ENCODE results near the gene ABCC9. TPM values are rescaled to one million over a fixed set of nuclear protein-coding genes. Genes with fewer than 3 reads are reported as not detected.

The ABCC9 gene
- total RNA-seq, 1 donor from 2014 or later: 24.6 TPM

DNA sequence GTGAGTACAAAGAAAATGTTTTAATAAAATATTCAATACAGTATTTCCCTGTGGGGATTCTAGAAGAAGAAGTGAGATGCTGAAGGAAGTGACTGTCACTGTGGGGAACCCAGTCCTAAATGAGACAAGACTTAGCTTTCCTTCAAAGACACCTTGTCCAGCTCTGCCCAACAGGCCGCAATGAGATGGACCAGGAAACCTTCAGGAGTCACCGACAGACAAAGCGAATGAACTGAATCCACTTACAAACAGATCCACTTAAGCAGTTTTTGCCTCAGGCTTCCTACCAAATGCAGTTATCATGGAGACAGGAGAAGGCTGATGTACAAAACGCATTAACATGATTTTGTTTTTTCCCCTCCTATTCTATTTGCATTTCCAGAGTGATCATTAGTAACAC, 176.3 kb downstream of the ABCC9 start:
- intact Hi-C loops (cut with DNase I): no loop called here
- H3K9me3 ChIP-seq: no peaks in the 10 kb centered on the region
- H3K27ac ChIP-seq: no peak overlapping the region
- DNase-seq (ENCODE audit: extremely low spot score in 2 of 2): no peak
- no peak for TF ChIP-seq POLR2A (IDR thresholded peaks at IDR 0.05)
- no peak for TF ChIP-seq POLR2AphosphoS5 (IDR thresholded peaks at IDR 0.05; ENCODE audit: insufficient read depth in 1 of 2, low read depth in 1 of 2)
- TF ChIP-seq, protein P1, sequence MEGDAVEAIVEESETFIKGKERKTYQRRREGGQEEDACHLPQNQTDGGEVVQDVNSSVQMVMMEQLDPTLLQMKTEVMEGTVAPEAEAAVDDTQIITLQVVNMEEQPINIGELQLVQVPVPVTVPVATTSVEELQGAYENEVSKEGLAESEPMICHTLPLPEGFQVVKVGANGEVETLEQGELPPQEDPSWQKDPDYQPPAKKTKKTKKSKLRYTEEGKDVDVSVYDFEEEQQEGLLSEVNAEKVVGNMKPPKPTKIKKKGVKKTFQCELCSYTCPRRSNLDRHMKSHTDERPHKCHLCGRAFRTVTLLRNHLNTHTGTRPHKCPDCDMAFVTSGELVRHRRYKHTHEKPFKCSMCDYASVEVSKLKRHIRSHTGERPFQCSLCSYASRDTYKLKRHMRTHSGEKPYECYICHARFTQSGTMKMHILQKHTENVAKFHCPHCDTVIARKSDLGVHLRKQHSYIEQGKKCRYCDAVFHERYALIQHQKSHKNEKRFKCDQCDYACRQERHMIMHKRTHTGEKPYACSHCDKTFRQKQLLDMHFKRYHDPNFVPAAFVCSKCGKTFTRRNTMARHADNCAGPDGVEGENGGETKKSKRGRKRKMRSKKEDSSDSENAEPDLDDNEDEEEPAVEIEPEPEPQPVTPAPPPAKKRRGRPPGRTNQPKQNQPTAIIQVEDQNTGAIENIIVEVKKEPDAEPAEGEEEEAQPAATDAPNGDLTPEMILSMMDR (IDR thresholded peaks at IDR 0.05): no peak
- H3K27me3 ChIP-seq: no peaks in the 10 kb centered on the region
- peaks cover 0 to 9% of the 10 kb centered on the region in 2 donors for H3K36me3 ChIP-seq
- H3K4me3 ChIP-seq: no peak overlapping the region
- no peaks in the 10 kb centered on the region for H3K4me1 ChIP-seq

DNA sequence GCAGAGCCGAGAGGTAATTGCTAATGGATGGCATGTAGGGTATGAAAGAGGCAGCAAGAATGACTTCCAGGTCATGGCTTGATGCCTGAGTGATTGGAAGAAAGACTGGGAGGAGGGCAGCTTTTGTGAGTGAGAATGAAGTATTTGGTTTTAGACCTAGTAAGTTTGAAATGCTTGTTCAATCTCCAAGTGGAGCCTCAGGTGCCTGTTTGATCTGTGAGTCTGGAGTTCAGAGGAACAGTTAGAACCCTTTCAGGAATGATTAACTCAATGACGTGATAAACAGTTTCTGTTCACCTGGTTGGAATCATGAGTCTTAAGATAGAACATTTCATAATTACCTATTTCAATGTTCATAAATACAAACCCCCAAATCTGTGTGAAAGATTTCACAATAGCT, 177.2 kb downstream of the ABCC9 start:
- Histone ChIP-seq H3K9me3 (no peaks in the 10 kb centered on the region), H3K27me3 (no peaks in the 10 kb centered on the region), H3K27ac (no peak overlapping the region), H3K36me3 (peaks cover 0 to 9% of the 10 kb centered on the region in 2 donors), H3K4me3 (no peak overlapping the region), H3K4me1 (no peaks in the 10 kb centered on the region)
- no peak for DNase-seq (ENCODE audit: extremely low spot score in 2 of 2)
- TF ChIP-seq POLR2A (IDR thresholded peaks at IDR 0.05) (no peak), POLR2AphosphoS5 (IDR thresholded peaks at IDR 0.05; ENCODE audit: insufficient read depth in 1 of 2, low read depth in 1 of 2) (no peak)
- TF ChIP-seq, protein P1 (IDR thresholded peaks at IDR 0.05): no peak
- intact Hi-C loops (cut with DNase I): no loop called here

DNA sequence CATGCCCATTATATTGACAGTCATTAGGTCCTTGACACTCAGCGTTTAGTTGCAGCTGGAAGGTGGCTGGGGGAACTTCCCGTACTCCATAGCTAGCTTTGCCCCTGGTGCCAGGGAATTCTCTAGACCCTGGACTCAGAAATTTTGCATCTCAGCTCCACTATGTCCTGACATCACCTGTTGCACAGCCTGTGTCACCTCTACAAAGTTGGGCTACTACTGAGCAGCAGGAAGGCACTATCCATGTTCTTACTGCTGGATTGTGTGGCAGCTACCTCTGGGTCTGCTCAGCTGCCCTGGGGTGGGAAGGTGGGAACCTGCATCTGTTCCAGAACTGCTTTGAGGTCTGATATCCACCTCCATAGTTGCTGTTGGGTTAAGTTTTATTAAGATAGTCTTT, 177.7 kb downstream of the ABCC9 start:
- H3K27ac ChIP-seq: no peak overlapping the region

DNA sequence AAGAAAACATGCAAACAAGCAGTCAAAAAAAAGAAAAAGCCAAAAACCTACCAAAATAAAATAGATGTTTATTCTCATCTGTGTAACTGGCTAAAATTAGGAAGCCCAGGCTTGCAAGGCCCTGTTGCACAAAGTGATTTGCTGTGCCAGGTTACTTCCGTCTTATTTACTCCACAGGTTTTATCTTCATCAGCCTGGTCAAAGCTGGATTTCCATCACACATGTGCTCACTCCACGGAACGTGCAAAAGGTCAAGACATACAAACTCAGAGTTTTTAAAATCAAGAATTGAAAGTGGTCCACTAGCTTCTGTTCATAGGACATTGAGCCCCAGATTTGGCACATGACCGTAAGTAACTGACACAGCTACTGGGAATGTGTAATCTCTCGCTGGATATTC, 181.5 kb downstream of the ABCC9 start:
- no peaks in the 10 kb centered on the region for H3K27me3 ChIP-seq
- TF ChIP-seq POLR2AphosphoS5 (IDR thresholded peaks at IDR 0.05; ENCODE audit: insufficient read depth in 1 of 2, low read depth in 1 of 2) (no peak), POLR2A (IDR thresholded peaks at IDR 0.05) (no peak)
- TF ChIP-seq, protein P1 (IDR thresholded peaks at IDR 0.05): no peak
- H3K36me3 ChIP-seq: no peaks in the 10 kb centered on the region
- no peak overlapping the region for H3K4me3 ChIP-seq
- H3K4me1 ChIP-seq: no peaks in the 10 kb centered on the region
- no peak overlapping the region for H3K27ac ChIP-seq
- no peaks in the 10 kb centered on the region for H3K9me3 ChIP-seq
- no peak for DNase-seq (ENCODE audit: extremely low spot score in 2 of 2)
- intact Hi-C loops (cut with DNase I): no loop called here

More for the DNA sequence above, 177.7 kb downstream of the ABCC9 start:
- Histone ChIP-seq H3K36me3 (peaks cover 0 to 9% of the 10 kb centered on the region in 2 donors), H3K9me3 (no peaks in the 10 kb centered on the region), H3K4me3 (no peak overlapping the region), H3K4me1 (no peaks in the 10 kb centered on the region), H3K27me3 (no peaks in the 10 kb centered on the region)
- TF ChIP-seq POLR2A (IDR thresholded peaks at IDR 0.05) (no peak), POLR2AphosphoS5 (IDR thresholded peaks at IDR 0.05; ENCODE audit: insufficient read depth in 1 of 2, low read depth in 1 of 2) (no peak)
- no peak for DNase-seq (ENCODE audit: extremely low spot score in 2 of 2)
- intact Hi-C loops (cut with DNase I): no loop called here

DNA sequence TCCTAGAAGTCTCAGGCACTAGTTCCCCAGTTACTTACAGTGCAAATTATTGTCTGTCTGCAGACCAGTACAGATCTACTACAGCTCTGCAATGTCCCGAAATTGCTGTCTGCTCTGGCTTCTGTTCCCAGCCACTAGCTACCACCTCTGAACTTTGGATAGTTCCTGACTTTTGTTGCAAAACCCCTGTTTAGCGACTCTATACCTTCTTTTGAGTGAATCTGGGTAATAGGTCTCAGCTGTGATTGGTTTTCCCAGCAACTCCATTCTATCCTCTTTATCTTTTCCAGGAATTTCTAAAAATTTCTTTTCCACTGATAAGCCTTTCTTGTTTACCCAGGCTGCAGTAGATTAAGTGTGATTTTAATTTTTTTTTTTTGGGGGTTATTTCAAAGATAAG, 183.5 kb downstream of the ABCC9 start:
- no peak overlapping the region for H3K4me3 ChIP-seq
- no peak overlapping the region for H3K27ac ChIP-seq
- H3K4me1 ChIP-seq: no peaks in the 10 kb centered on the region
- intact Hi-C loops (cut with DNase I): no loop called here
- TF ChIP-seq, protein P1 (IDR thresholded peaks at IDR 0.05): no peak
- TF ChIP-seq POLR2AphosphoS5 (IDR thresholded peaks at IDR 0.05; ENCODE audit: insufficient read depth in 1 of 2, low read depth in 1 of 2): no peak
- TF ChIP-seq POLR2A (IDR thresholded peaks at IDR 0.05): no peak
- DNase-seq (ENCODE audit: extremely low spot score in 2 of 2): no peak
- no peaks in the 10 kb centered on the region for H3K9me3 ChIP-seq
- H3K36me3 ChIP-seq: no peaks in the 10 kb centered on the region
- H3K27me3 ChIP-seq: no peaks in the 10 kb centered on the region
